ENCODE measurements around the gene DGKG.

DNA sequence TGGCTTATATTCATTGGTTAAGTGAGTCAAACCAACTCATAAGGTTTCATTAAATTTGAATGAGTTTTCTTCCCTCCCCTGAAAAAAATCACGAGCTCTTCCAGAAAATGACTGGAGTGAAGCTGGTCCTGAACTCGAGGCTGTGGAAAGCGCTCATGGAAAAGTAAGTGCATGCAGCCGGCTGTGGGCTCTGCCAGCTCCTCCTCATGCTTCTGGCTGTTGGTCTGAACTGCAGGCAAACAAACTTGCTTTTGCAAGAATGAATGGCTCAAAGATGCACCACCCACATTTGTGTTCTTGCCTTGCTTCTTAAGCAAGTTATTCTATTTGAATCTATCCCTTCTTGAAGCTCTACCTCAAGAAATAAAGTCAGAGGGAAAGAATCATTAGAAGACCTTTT lies 259.3 kb downstream of the DGKG start:
- TF ChIP-seq, protein P1, sequence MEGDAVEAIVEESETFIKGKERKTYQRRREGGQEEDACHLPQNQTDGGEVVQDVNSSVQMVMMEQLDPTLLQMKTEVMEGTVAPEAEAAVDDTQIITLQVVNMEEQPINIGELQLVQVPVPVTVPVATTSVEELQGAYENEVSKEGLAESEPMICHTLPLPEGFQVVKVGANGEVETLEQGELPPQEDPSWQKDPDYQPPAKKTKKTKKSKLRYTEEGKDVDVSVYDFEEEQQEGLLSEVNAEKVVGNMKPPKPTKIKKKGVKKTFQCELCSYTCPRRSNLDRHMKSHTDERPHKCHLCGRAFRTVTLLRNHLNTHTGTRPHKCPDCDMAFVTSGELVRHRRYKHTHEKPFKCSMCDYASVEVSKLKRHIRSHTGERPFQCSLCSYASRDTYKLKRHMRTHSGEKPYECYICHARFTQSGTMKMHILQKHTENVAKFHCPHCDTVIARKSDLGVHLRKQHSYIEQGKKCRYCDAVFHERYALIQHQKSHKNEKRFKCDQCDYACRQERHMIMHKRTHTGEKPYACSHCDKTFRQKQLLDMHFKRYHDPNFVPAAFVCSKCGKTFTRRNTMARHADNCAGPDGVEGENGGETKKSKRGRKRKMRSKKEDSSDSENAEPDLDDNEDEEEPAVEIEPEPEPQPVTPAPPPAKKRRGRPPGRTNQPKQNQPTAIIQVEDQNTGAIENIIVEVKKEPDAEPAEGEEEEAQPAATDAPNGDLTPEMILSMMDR (IDR thresholded peaks at IDR 0.05) = no peak
- TF ChIP-seq POLR2A (IDR thresholded peaks at IDR 0.05) = no peak

Data from testis (tissue), 2 donors.